Measurements from ENCODE around the gene FAM131A. TPM values are rescaled to one million over a fixed set of nuclear protein-coding genes. Genes with fewer than 3 reads are reported as not detected.

Gene FAM131A
- total RNA-seq, 1 experiment from 2014 or later, result 14.4 TPM

DNA sequence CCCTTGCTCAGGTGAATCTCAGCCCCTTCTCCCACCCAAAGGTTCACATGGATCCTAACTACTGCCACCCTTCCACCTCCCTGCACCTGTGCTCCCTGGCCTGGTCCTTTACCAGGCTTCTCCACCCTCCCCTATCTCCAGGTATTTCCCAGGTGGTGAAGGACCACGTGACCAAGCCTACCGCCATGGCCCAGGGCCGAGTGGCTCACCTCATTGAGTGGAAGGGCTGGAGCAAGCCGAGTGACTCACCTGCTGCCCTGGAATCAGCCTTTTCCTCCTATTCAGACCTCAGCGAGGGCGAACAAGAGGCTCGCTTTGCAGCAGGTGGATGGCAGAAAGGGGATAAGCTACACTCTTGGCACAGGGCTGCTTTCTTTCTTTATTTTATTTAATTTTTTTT is 4.5 kb downstream of the FAM131A start:
- peaks cover 14 to 37% (median 20%) of the 10 kb centered on the region in 3 experiments for H3K36me3 Mint-ChIP-seq (ENCODE audit: insufficient read depth in 1 of 3, low read depth in 3 of 3)
- H3K23me2 ChIP-seq (ENCODE audit: insufficient read length, low read depth, low read length, poor library complexity, severe bottlenecking), result peaks cover 3% of the 10 kb centered on the region
- H3K9ac ChIP-seq (ENCODE audit: extremely low read depth, insufficient read length, low read length), result no peak overlapping the region
- no peak overlapping the region for H3K27ac ChIP-seq (ENCODE audit: insufficient read length, low read depth, low read length)
- no peak overlapping the region for H2AK5ac ChIP-seq (ENCODE audit: insufficient read length, low read length)
- H3K4me2 ChIP-seq (ENCODE audit: insufficient read depth, insufficient read length, low read length), result no peak overlapping the region
- H3K9me3 ChIP-seq (ENCODE audit: control insufficient read depth, low read depth, low read length), result no peaks in the 10 kb centered on the region
- H3K27ac Mint-ChIP-seq, result no peak overlapping the region; a peak in 2 of 7 replicates
- H2BK15ac ChIP-seq (ENCODE audit: low read depth, low read length), result no peak overlapping the region
- H3K23ac ChIP-seq (ENCODE audit: insufficient read length, low read depth, low read length), result no peak overlapping the region
- H3K4me3 Mint-ChIP-seq, result no peak overlapping the region
- H3K79me1 ChIP-seq (ENCODE audit: insufficient read depth, low read depth, low read length, poor library complexity, severe bottlenecking), result no peaks in the 10 kb centered on the region
- no peak for DNase-seq
- H4K8ac ChIP-seq (replicated peaks; ENCODE audit: insufficient read length, low read depth, low read length), result no peak overlapping the region
- H3K4me1 ChIP-seq (ENCODE audit: insufficient read depth, low read length), result 0 out of 2 replicates have a peak, but pooled peaks cover 2% of the 10 kb centered on the region
- no peak overlapping the region for H4K91ac ChIP-seq (ENCODE audit: insufficient read length, low read depth, low read length)
- H3K4ac ChIP-seq (ENCODE audit: low read depth, low read length), result no peak overlapping the region
- H3K56ac ChIP-seq (ENCODE audit: insufficient read length, low read depth, low read length), result no peak overlapping the region
- no peaks in the 10 kb centered on the region for H3K79me2 ChIP-seq (ENCODE audit: insufficient read depth, low read length)
- H3K27me3 ChIP-seq (ENCODE audit: insufficient read depth, low read length), result no peaks in the 10 kb centered on the region
- TF ChIP-seq, protein P1, sequence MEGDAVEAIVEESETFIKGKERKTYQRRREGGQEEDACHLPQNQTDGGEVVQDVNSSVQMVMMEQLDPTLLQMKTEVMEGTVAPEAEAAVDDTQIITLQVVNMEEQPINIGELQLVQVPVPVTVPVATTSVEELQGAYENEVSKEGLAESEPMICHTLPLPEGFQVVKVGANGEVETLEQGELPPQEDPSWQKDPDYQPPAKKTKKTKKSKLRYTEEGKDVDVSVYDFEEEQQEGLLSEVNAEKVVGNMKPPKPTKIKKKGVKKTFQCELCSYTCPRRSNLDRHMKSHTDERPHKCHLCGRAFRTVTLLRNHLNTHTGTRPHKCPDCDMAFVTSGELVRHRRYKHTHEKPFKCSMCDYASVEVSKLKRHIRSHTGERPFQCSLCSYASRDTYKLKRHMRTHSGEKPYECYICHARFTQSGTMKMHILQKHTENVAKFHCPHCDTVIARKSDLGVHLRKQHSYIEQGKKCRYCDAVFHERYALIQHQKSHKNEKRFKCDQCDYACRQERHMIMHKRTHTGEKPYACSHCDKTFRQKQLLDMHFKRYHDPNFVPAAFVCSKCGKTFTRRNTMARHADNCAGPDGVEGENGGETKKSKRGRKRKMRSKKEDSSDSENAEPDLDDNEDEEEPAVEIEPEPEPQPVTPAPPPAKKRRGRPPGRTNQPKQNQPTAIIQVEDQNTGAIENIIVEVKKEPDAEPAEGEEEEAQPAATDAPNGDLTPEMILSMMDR (conservative IDR thresholded peaks at IDR 0.05), result no peak
- no peak overlapping the region for H3K14ac ChIP-seq (ENCODE audit: insufficient read depth, low read length)
- H2BK12ac ChIP-seq (ENCODE audit: insufficient read length, low read depth, low read length), result no peak overlapping the region
- peaks cover 4% of the 10 kb centered on the region for H4K20me1 ChIP-seq (ENCODE audit: control insufficient read depth, insufficient read depth, insufficient read length)
- no peak overlapping the region for H3T11ph ChIP-seq (ENCODE audit: low read length)
- H3K9me3 Mint-ChIP-seq, result no peaks in the 10 kb centered on the region; a peak in 1 of 5 replicates
- H3K18ac ChIP-seq (ENCODE audit: insufficient read length, low read depth, low read length), result no peak overlapping the region
- H3K27me3 Mint-ChIP-seq (ENCODE audit: low read depth), result no peaks in the 10 kb centered on the region
- H3K4me1 Mint-ChIP-seq, result peaks cover 27 to 31% of the 10 kb centered on the region in 2 experiments
- no CpG with 5 or more reads among the region's 7 CpGs for WGBS (ENCODE audit: extremely low coverage, insufficient read length, low lambda C conversion rate)
- H2AFZ ChIP-seq (ENCODE audit: low read length), result no peak overlapping the region
- H4K5ac ChIP-seq (ENCODE audit: insufficient read length, low read depth, low read length), result no peak overlapping the region
- H2BK5ac ChIP-seq (ENCODE audit: insufficient read length, low read length), result no peak overlapping the region
- no peak overlapping the region for H2BK20ac ChIP-seq (ENCODE audit: low read depth, low read length, poor library complexity, severe bottlenecking)
- H2BK120ac ChIP-seq (ENCODE audit: low read depth, low read length, poor library complexity, severe bottlenecking), result no peak overlapping the region

Measured in H9 (cell line).